ENCODE results near the gene DACT2. TPM values are rescaled to one million over a fixed set of nuclear protein-coding genes. Genes with fewer than 3 reads are reported as not detected.
"Not testable (repeated sequence)": the region's sequence is repeated elsewhere in the genome, so short reads cannot be mapped to it uniquely, and the experiment has no call there.

Gene DACT2
- total RNA-seq, 1 experiment from 2014 or later, result 26.6 TPM

- no peak overlapping the region for H3K4me3 ChIP-seq (ENCODE audit: insufficient read depth, low read depth, low read length)
- peak; percentile 32 for DNase-seq
- no peaks in the 10 kb centered on the region for H3K27me3 ChIP-seq (ENCODE audit: control insufficient read depth, insufficient read depth, low read length)
- H3K36me3 ChIP-seq (replicated peaks; ENCODE audit: control insufficient read depth, insufficient read depth, low read length), result no peaks in the 10 kb centered on the region
These were observed 39.4 kb upstream of the DACT2 start for GRCh38 chr6:168358842-168359420.

GRCh38 chr6:168356872-168357271, 37.3 kb upstream of the DACT2 start:
- H3K27me3 ChIP-seq (ENCODE audit: control insufficient read depth, insufficient read depth, low read length); DNase-seq; H3K4me3 ChIP-seq (ENCODE audit: insufficient read depth, low read depth, low read length); H3K36me3 ChIP-seq (replicated peaks; ENCODE audit: control insufficient read depth, insufficient read depth, low read length): not testable (repeated sequence)

GRCh38 chr6:168355716-168356522, 36.3 kb upstream of the DACT2 start:
- no peak overlapping the region for H3K4me3 ChIP-seq (ENCODE audit: insufficient read depth, low read depth, low read length)
- no peaks in the 10 kb centered on the region for H3K27me3 ChIP-seq (ENCODE audit: control insufficient read depth, insufficient read depth, low read length)
- no peaks in the 10 kb centered on the region for H3K36me3 ChIP-seq (replicated peaks; ENCODE audit: control insufficient read depth, insufficient read depth, low read length)
- DNase-seq, result peak; percentile 91

GRCh38 chr6:168354338-168354737, 34.8 kb upstream of the DACT2 start:
- H3K36me3 ChIP-seq (replicated peaks; ENCODE audit: control insufficient read depth, insufficient read depth, low read length), result no peaks in the 10 kb centered on the region
- no peaks in the 10 kb centered on the region for H3K27me3 ChIP-seq (ENCODE audit: control insufficient read depth, insufficient read depth, low read length)
- no peak overlapping the region for H3K4me3 ChIP-seq (ENCODE audit: insufficient read depth, low read depth, low read length)
- no peak for DNase-seq

GRCh38 chr6:168353041-168353440, 33.5 kb upstream of the DACT2 start:
- Histone ChIP-seq H3K4me3 (ENCODE audit: insufficient read depth, low read depth, low read length) (no peak overlapping the region), H3K27me3 (ENCODE audit: control insufficient read depth, insufficient read depth, low read length) (no peaks in the 10 kb centered on the region), H3K36me3 (replicated peaks; ENCODE audit: control insufficient read depth, insufficient read depth, low read length) (no peaks in the 10 kb centered on the region)
- peak; percentile 28 for DNase-seq

- H3K4me3 ChIP-seq (ENCODE audit: insufficient read depth, low read depth, low read length), result no peak overlapping the region
- no peaks in the 10 kb centered on the region for H3K27me3 ChIP-seq (ENCODE audit: control insufficient read depth, insufficient read depth, low read length)
- no peak for DNase-seq
- H3K36me3 ChIP-seq (replicated peaks; ENCODE audit: control insufficient read depth, insufficient read depth, low read length), result no peaks in the 10 kb centered on the region
These were observed 32.5 kb upstream of the DACT2 start for GRCh38 chr6:168352096-168352495.

- H3K27me3 ChIP-seq (ENCODE audit: control insufficient read depth, insufficient read depth, low read length), result no peaks in the 10 kb centered on the region
- H3K36me3 ChIP-seq (replicated peaks; ENCODE audit: control insufficient read depth, insufficient read depth, low read length), result no peaks in the 10 kb centered on the region
- no peak for DNase-seq
- no peak overlapping the region for H3K4me3 ChIP-seq (ENCODE audit: insufficient read depth, low read depth, low read length)
These were observed 30.2 kb upstream of the DACT2 start for GRCh38 chr6:168349718-168350210.

- peak; percentile 43 for DNase-seq
- no peaks in the 10 kb centered on the region for H3K27me3 ChIP-seq (ENCODE audit: control insufficient read depth, insufficient read depth, low read length)
- H3K4me3 ChIP-seq (ENCODE audit: insufficient read depth, low read depth, low read length), result no peak overlapping the region
- no peaks in the 10 kb centered on the region for H3K36me3 ChIP-seq (replicated peaks; ENCODE audit: control insufficient read depth, insufficient read depth, low read length)
These were observed 28.6 kb upstream of the DACT2 start for GRCh38 chr6:168348186-168348585.

GRCh38 chr6:168347615-168348014, 28.0 kb upstream of the DACT2 start:
- Histone ChIP-seq H3K36me3 (replicated peaks; ENCODE audit: control insufficient read depth, insufficient read depth, low read length) (no peaks in the 10 kb centered on the region), H3K27me3 (ENCODE audit: control insufficient read depth, insufficient read depth, low read length) (no peaks in the 10 kb centered on the region), H3K4me3 (ENCODE audit: insufficient read depth, low read depth, low read length) (no peak overlapping the region)
- peak; percentile 19 for DNase-seq

- Histone ChIP-seq H3K36me3 (replicated peaks; ENCODE audit: control insufficient read depth, insufficient read depth, low read length) (no peaks in the 10 kb centered on the region), H3K4me3 (ENCODE audit: insufficient read depth, low read depth, low read length) (no peak overlapping the region), H3K27me3 (ENCODE audit: control insufficient read depth, insufficient read depth, low read length) (no peaks in the 10 kb centered on the region)
- DNase-seq, result no peak
These were observed 27.5 kb upstream of the DACT2 start for GRCh38 chr6:168347053-168347452.

- no peaks in the 10 kb centered on the region for H3K36me3 ChIP-seq (replicated peaks; ENCODE audit: control insufficient read depth, insufficient read depth, low read length)
- no peaks in the 10 kb centered on the region for H3K27me3 ChIP-seq (ENCODE audit: control insufficient read depth, insufficient read depth, low read length)
- H3K4me3 ChIP-seq (ENCODE audit: insufficient read depth, low read depth, low read length), result no peak overlapping the region
- peak; percentile 48 for DNase-seq
These were observed 26.5 kb upstream of the DACT2 start for GRCh38 chr6:168345896-168346754.

- peak; percentile 37 for DNase-seq
- Histone ChIP-seq H3K4me3 (ENCODE audit: insufficient read depth, low read depth, low read length) (no peak overlapping the region), H3K36me3 (replicated peaks; ENCODE audit: control insufficient read depth, insufficient read depth, low read length) (no peaks in the 10 kb centered on the region), H3K27me3 (ENCODE audit: control insufficient read depth, insufficient read depth, low read length) (no peaks in the 10 kb centered on the region)
These were observed 25.7 kb upstream of the DACT2 start for GRCh38 chr6:168345266-168345665.

- Histone ChIP-seq H3K4me3 (ENCODE audit: insufficient read depth, low read depth, low read length) (no peak overlapping the region), H3K27me3 (ENCODE audit: control insufficient read depth, insufficient read depth, low read length) (no peaks in the 10 kb centered on the region), H3K36me3 (replicated peaks; ENCODE audit: control insufficient read depth, insufficient read depth, low read length) (no peaks in the 10 kb centered on the region)
- no peak for DNase-seq
These were observed 24.8 kb upstream of the DACT2 start for GRCh38 chr6:168344338-168344737.

- DNase-seq, result peak; percentile 32
- Histone ChIP-seq H3K4me3 (ENCODE audit: insufficient read depth, low read depth, low read length) (no peak overlapping the region), H3K36me3 (replicated peaks; ENCODE audit: control insufficient read depth, insufficient read depth, low read length) (no peaks in the 10 kb centered on the region), H3K27me3 (ENCODE audit: control insufficient read depth, insufficient read depth, low read length) (no peaks in the 10 kb centered on the region)
These were observed 23.9 kb upstream of the DACT2 start for GRCh38 chr6:168343239-168344150.
